Superior temporal gyrus (tissue), 1 donor: ENCODE measurements around the gene M1AP.
"Not testable (repeated sequence)": the region's sequence is repeated elsewhere in the genome, so short reads cannot be mapped to it uniquely, and the experiment has no call there.

Experiments
- DNase-seq: peaks from one replicate; pipeline ENCODE4 v3.0.0-alpha.2; 2016; ENCODE audit errors: extremely low spot score

Gene M1AP

GRCh38 chr2:74566754-74567085 is 81.4 kb downstream of the M1AP start:
- DNase-seq, result no peak

- DNase-seq, result no peak
Observed at GRCh38 chr2:74566076-74566753, 81.9 kb downstream of the M1AP start.

- no peak for DNase-seq
Observed at GRCh38 chr2:74564222-74564621, 83.9 kb downstream of the M1AP start.

- no peak for DNase-seq
Observed at GRCh38 chr2:74562126-74562775, 85.9 kb downstream of the M1AP start.

GRCh38 chr2:74561022-74561421 is 87.1 kb downstream of the M1AP start:
- DNase-seq, result not testable (repeated sequence)

- no peak for DNase-seq
Observed at GRCh38 chr2:74560591-74560990, 87.5 kb downstream of the M1AP start.

GRCh38 chr2:74559912-74560311 is 88.2 kb downstream of the M1AP start:
- no peak for DNase-seq

GRCh38 chr2:74558284-74559230 is 89.6 kb downstream of the M1AP start:
- DNase-seq, result no peak

- no peak for DNase-seq
Observed at GRCh38 chr2:74556831-74557370, 91.2 kb downstream of the M1AP start.

GRCh38 chr2:74556159-74556558 is 92.0 kb downstream of the M1AP start:
- no peak for DNase-seq

- DNase-seq, result no peak
Observed at GRCh38 chr2:74555610-74556103, 92.5 kb downstream of the M1AP start.

GRCh38 chr2:74554820-74555531 is 93.2 kb downstream of the M1AP start:
- no peak for DNase-seq

- DNase-seq, result no peak
Observed at GRCh38 chr2:74553892-74554819, 94.0 kb downstream of the M1AP start, which contains the start of the genes DOK1 and LOXL3. TSS of gene DOK1 (plus strand) at chr2:74554720. CDS start at chr2:74554755, 35 bp downstream. TSS of gene LOXL3 (minus strand) at chr2:74553942. CDS start at chr2:74552634, 1,308 bp downstream.

GRCh38 chr2:74552914-74553811 is 95.0 kb downstream of the M1AP start:
- DNase-seq, result no peak

- DNase-seq, result no peak
Observed at GRCh38 chr2:74551942-74552913, 95.9 kb downstream of the M1AP start.

- DNase-seq, result no peak
Observed at GRCh38 chr2:74551530-74551929, 96.6 kb downstream of the M1AP start.

GRCh38 chr2:74550231-74550630 is 97.9 kb downstream of the M1AP start:
- DNase-seq, result no peak
